NK-92 (cell line): ENCODE data around the gene SLC38A1.

Source experiments
- DNase-seq: peaks from one replicate; lab custom pipeline; 2025; ENCODE audit not compliant: unreplicated experiment; lab: John Stamatoyannopoulos, UW

SLC38A1 gene

GRCh38 chr12:46234000-46234399 lies 34.8 kb downstream of the SLC38A1 start:
- DNase-seq: no peak

- DNase-seq: no peak
These were observed 35.4 kb downstream of the SLC38A1 start for GRCh38 chr12:46233423-46233822.

- DNase-seq: no peak
These were observed 37.9 kb downstream of the SLC38A1 start for GRCh38 chr12:46230983-46231382.

- DNase-seq: no peak
These were observed 38.5 kb downstream of the SLC38A1 start for GRCh38 chr12:46230306-46230705.

GRCh38 chr12:46227616-46228015 lies 41.2 kb downstream of the SLC38A1 start:
- no peak for DNase-seq

GRCh38 chr12:46224386-46224785 lies 44.5 kb downstream of the SLC38A1 start:
- no peak for DNase-seq

GRCh38 chr12:46223047-46223446 lies 45.8 kb downstream of the SLC38A1 start:
- no peak for DNase-seq

- no peak for DNase-seq
These were observed 46.2 kb downstream of the SLC38A1 start for GRCh38 chr12:46222636-46223035.

GRCh38 chr12:46221255-46222128 lies 47.4 kb downstream of the SLC38A1 start:
- no peak for DNase-seq

GRCh38 chr12:46219877-46220655 lies 48.8 kb downstream of the SLC38A1 start:
- DNase-seq: no peak

- no peak for DNase-seq
These were observed 49.5 kb downstream of the SLC38A1 start for GRCh38 chr12:46219132-46219876.

- no peak for DNase-seq
These were observed 50.3 kb downstream of the SLC38A1 start for GRCh38 chr12:46218322-46219095.

- no peak for DNase-seq
These were observed 51.1 kb downstream of the SLC38A1 start for GRCh38 chr12:46217541-46218321.

- peak; percentile 33 for DNase-seq
These were observed 54.0 kb downstream of the SLC38A1 start for GRCh38 chr12:46214668-46215436.

- DNase-seq: no peak
These were observed 56.5 kb downstream of the SLC38A1 start for GRCh38 chr12:46212108-46212982.

GRCh38 chr12:46210873-46211439 lies 57.9 kb downstream of the SLC38A1 start:
- DNase-seq: no peak

GRCh38 chr12:46209914-46210872 lies 58.6 kb downstream of the SLC38A1 start:
- no peak for DNase-seq
